Measurements from ENCODE around the gene PHC3.
"Not testable (repeated sequence)": the region's sequence is repeated elsewhere in the genome, so short reads cannot be mapped to it uniquely, and the experiment has no call there.

DNA sequence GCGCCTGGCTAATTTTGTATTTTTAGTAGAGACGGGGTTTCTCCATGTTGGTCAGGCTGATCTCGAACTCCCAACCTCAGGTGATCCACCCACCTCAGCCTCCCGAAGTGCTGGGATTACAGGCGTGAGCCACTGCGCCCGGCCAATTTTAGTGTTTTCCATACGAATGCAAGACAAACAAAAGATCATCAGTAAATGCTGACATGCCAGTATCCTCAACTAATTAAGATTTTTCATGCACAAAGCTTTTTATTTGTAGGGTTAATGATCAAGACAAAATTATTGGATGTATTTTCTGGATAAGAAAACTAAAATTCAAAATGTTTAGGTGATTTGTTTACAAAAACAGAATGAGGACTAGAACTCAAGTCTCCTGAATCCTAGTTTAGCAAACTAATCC lies 67.4 kb downstream of the PHC3 start:
- not testable (repeated sequence) for TF ChIP-seq CTCF (IDR thresholded peaks at IDR 0.05; ENCODE audit: insufficient read depth, low read length, poor library complexity, severe bottlenecking); EZH2phosphoT487 (conservative IDR thresholded peaks at IDR 0.05; ENCODE audit: low read length)
